HFFc6 (cell line): ENCODE data around the gene ANKH. TPM values are rescaled to one million over a fixed set of nuclear protein-coding genes. Genes with fewer than 3 reads are reported as not detected.

Source experiments
- DNase-seq: peaks from one replicate; pipeline ENCODE4 v3.0.0-alpha.2; 2018
- H3K27ac Mint-ChIP-seq: 2 replicates; pipeline ENCODE4 v1.8.0; 2020; ENCODE audit warnings: mild to moderate bottlenecking, mixed read lengths
- H3K27me3 Mint-ChIP-seq: 2 replicates; pipeline ENCODE4 v1.8.0; 2021; ENCODE audit warnings: mild to moderate bottlenecking, moderate library complexity, mixed read lengths; ENCODE audit not compliant: insufficient read depth
- H3K36me3 Mint-ChIP-seq: 2 replicates; pipeline ENCODE4 v1.8.0; 2021; ENCODE audit warnings: low read depth, mixed read lengths
- H3K4me1 Mint-ChIP-seq: 2 replicates; pipeline ENCODE4 v1.8.0; 2020; ENCODE audit warnings: low read depth, mixed read lengths
- H3K4me3 Mint-ChIP-seq: 2 replicates; pipeline ENCODE4 v1.8.0; 2020; ENCODE audit warnings: mild to moderate bottlenecking, moderate library complexity, mixed read lengths
- H3K9me3 Mint-ChIP-seq: 2 replicates; pipeline ENCODE4 v1.8.0; 2020; ENCODE audit warnings: mild to moderate bottlenecking, mixed read lengths
- total RNA-seq, 6 experiments: library from RNA; stranded (reverse); fragmentation: NEBNext Ultra II Directional; extraction: Animal tissue kit (Norgen Biotek cat#: 25700); gene quantifications; 2 replicates in 1 of 6; 3 replicates in 5 of 6; pipeline ENCODE4 v1.2.3, GENCODE V29; 2021
- TF ChIP-seq, protein P1 (sequence below): fragments of 200-600 bp; sonication (generic); IDR thresholded peaks from 2 replicates; pipeline ENCODE4 v1.5.0; 2021; ENCODE audit warnings: antibody characterized with exemption, mild to moderate bottlenecking

The ANKH gene
- total RNA-seq, 6 experiments from 2014 or later = 32.5 to 35.7 (median 33.0) TPM

DNA sequence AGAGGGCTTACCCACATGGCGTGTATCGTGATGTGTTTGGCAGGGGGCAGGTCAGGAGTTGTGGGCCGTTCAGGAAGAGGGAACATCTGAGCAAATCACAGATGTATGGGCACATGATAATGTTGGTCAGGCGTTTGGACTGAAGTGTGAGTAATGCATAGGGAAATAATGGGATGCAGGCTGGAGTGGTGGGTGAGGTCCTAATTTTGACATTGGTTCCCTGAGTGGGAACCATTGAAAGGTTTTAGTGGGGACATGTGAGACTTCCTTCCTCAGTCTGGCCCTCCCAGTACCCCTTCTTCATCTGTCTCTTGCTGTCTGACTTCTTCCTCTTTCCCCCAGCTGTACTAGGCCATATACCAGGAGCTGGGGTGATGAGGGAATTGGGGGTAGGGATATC is 199.5 kb downstream of the ANKH start:
- Mint-ChIP-seq H3K27me3 (no peaks in the 10 kb centered on the region; the same call in 1 of the 2 replicates), H3K27ac (no peak overlapping the region; the same call in 1 of the 2 replicates), H3K4me1 (peaks cover 75% of the 10 kb centered on the region), H3K9me3 (no peaks in the 10 kb centered on the region), H3K36me3 (no peaks in the 10 kb centered on the region; the same call in 1 of the 2 replicates), H3K4me3 (no peak overlapping the region)
- TF ChIP-seq, protein P1, sequence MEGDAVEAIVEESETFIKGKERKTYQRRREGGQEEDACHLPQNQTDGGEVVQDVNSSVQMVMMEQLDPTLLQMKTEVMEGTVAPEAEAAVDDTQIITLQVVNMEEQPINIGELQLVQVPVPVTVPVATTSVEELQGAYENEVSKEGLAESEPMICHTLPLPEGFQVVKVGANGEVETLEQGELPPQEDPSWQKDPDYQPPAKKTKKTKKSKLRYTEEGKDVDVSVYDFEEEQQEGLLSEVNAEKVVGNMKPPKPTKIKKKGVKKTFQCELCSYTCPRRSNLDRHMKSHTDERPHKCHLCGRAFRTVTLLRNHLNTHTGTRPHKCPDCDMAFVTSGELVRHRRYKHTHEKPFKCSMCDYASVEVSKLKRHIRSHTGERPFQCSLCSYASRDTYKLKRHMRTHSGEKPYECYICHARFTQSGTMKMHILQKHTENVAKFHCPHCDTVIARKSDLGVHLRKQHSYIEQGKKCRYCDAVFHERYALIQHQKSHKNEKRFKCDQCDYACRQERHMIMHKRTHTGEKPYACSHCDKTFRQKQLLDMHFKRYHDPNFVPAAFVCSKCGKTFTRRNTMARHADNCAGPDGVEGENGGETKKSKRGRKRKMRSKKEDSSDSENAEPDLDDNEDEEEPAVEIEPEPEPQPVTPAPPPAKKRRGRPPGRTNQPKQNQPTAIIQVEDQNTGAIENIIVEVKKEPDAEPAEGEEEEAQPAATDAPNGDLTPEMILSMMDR = no peak
- DNase-seq = no peak

DNA sequence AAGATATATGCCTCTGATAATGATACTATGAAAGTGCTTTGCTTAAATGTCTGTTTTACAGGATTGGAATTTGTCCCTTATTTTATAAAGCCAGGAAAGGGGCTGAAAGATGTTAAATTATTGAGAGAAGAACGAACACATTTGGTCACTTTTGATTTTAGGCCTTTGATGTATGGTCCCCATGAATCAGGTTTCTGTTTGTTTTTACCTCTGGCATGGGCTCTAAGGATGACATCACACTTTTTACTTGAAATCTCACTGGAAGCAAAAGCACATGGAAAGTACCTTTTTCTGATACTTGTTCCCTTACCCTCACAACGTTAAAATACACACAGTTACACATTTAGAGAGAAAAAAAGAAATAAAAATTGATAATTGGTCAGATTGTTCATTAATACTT is 200.2 kb downstream of the ANKH start:
- Mint-ChIP-seq H3K27me3 (no peaks in the 10 kb centered on the region; the same call in 1 of the 2 replicates), H3K36me3 (no peaks in the 10 kb centered on the region; the same call in 1 of the 2 replicates), H3K4me3 (no peak overlapping the region), H3K9me3 (no peaks in the 10 kb centered on the region), H3K4me1 (peaks cover 78% of the 10 kb centered on the region), H3K27ac (no peak overlapping the region)
- DNase-seq = no peak
- TF ChIP-seq, protein P1 = no peak

DNA sequence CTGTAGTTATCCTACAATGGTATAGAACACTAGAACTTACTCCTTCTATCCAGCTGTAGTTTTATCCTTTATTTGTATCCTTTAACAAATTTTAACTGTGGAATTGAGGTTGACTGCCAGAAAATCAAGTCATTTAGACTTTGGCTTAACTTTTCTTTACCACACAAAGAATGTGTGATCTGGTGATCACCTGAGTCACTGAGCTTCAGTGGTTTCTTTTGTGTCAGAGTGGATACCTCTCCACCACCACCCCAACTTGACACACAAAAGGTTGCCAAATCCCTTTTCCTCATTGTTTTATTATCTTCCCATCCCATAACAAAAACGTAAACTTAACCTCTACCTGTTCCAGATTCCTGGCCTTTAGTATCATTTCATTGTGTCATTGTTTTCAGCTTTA is 201.6 kb downstream of the ANKH start:
- H3K27ac Mint-ChIP-seq = no peak overlapping the region
- H3K4me1 Mint-ChIP-seq = peaks cover 77% of the 10 kb centered on the region
- no peaks in the 10 kb centered on the region; the same call in 1 of the 2 replicates for H3K36me3 Mint-ChIP-seq
- no peak overlapping the region for H3K4me3 Mint-ChIP-seq
- TF ChIP-seq, protein P1 = no peak
- H3K9me3 Mint-ChIP-seq = no peaks in the 10 kb centered on the region
- no peaks in the 10 kb centered on the region for H3K27me3 Mint-ChIP-seq
- DNase-seq = peak; percentile 4

DNA sequence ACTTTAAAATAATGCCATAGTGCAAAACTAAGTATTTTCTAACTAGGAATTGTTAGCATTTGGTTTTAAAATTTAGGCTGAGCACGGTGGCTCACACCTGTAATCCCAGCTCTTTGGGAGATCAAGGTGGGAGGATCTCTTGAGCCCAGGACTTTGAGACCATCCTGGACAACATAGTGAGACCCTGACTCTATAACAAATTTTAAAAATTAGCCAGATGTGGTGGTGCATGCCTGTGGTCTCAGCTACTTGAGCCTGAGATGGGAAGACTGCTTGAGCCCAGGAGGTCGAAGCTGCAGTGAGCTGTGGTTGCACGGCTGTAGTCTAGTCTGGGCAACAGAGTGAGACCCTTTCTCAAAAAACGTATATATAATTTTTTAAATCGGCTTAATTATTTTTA is 202.2 kb downstream of the ANKH start:
- Mint-ChIP-seq H3K27ac (no peak overlapping the region), H3K27me3 (no peaks in the 10 kb centered on the region), H3K4me3 (no peak overlapping the region), H3K36me3 (no peaks in the 10 kb centered on the region; the same call in 1 of the 2 replicates), H3K9me3 (no peaks in the 10 kb centered on the region), H3K4me1 (peaks cover 75% of the 10 kb centered on the region)
- no peak for DNase-seq
- TF ChIP-seq, protein P1 = no peak

DNA sequence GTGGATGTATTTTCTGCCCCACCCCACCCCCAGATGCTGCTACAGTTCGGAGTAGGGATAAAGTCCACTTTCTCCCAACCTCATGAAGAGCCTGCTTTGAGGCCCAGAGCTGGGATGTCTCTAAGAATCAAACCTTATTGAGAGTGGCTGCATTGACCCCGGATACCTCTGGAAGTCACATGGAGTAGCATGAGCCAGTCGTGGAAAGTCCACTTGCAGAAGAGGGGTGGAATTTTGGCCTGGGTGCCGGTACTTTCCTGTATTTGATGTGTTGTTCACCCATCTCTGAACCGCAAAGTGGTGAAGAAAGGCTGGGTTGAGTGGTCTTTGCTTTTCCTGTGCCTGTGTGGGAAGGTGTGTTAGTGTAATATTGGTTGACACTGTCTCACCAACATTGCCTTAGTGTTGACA is 203.4 kb downstream of the ANKH start:
- H3K4me1 Mint-ChIP-seq = peaks cover 72% of the 10 kb centered on the region
- H3K27ac Mint-ChIP-seq = peak overlapping the region; percentile 2; the same call in 1 of the 2 replicates
- no peak for DNase-seq
- no peaks in the 10 kb centered on the region for H3K9me3 Mint-ChIP-seq
- no peaks in the 10 kb centered on the region for H3K27me3 Mint-ChIP-seq
- no peak overlapping the region for H3K4me3 Mint-ChIP-seq
- H3K36me3 Mint-ChIP-seq = no peaks in the 10 kb centered on the region; the same call in 1 of the 2 replicates
- TF ChIP-seq, protein P1 = no peak
